H1 (cell line): ENCODE results near the gene TBC1D22A. TPM values are rescaled to one million over a fixed set of nuclear protein-coding genes. Genes with fewer than 3 reads are reported as not detected.

Source experiments
- CTCF ChIA-PET: fragments of 300-600 bp; sonication (Branson Sonifier 250); formaldehyde crosslinking; loops from one replicate; lab custom pipeline; 2021; ENCODE audit not compliant: partially characterized antibody; lab: Charles Lee
- POLR2A ChIA-PET: fragments of 300-600 bp; sonication (Branson Sonifier 250); formaldehyde crosslinking; loops from one replicate; lab custom pipeline; 2021; ENCODE audit warnings: inconsistent platforms; ENCODE audit not compliant: partially characterized antibody; lab: Charles Lee
- DNase-seq, 2 experiments: peaks; one replicate each; pipeline versions ENCODE4 v3.0.0 to v3.0.0-alpha.2; 2010 to 2022; ENCODE audit warnings: low spot score in 2 of 2, low read depth in 1 of 2, mixed read lengths in 1 of 2
- FAIRE-seq: peaks from 2 replicates; lab custom pipeline; 2011; peaks lifted over from hg19 to GRCh38; lab: Jason Lieb, UNC
- H2AFZ ChIP-seq: 2 replicates; pipeline ENCODE4 v1.8.1; 2012; ENCODE audit warnings: low read length, inconsistent platforms
- H2AK5ac ChIP-seq: 2 replicates; pipeline ENCODE4 v1.6.1; 2013; ENCODE audit warnings: low read depth, low read length
- H2BK120ac ChIP-seq: replicated peaks from 2 replicates; pipeline ENCODE3; 2013; ENCODE audit warnings: low read depth, low read length, inconsistent platforms
- H2BK12ac ChIP-seq: 2 replicates; pipeline ENCODE4 v1.6.1; 2013; ENCODE audit warnings: low read depth, low read length
- H2BK15ac ChIP-seq: 2 replicates; pipeline ENCODE4 v1.6.1; 2013; ENCODE audit warnings: low read length
- H2BK20ac ChIP-seq: 2 replicates; pipeline ENCODE4 v1.6.1; 2013; ENCODE audit warnings: low read length
- H2BK5ac ChIP-seq: 2 replicates; pipeline ENCODE4 v1.6.1; 2013; ENCODE audit warnings: low read depth, low read length
- H3K14ac ChIP-seq: 2 replicates; pipeline ENCODE4 v1.6.1; 2013; ENCODE audit warnings: inconsistent platforms; ENCODE audit not compliant: insufficient read length
- H3K18ac ChIP-seq: 2 replicates; pipeline ENCODE4 v1.6.1; 2013; ENCODE audit warnings: low read length; ENCODE audit errors: extremely low read depth
- H3K23ac ChIP-seq: 2 replicates; pipeline ENCODE4 v1.6.1; 2013; ENCODE audit warnings: inconsistent platforms; ENCODE audit not compliant: insufficient read length
- H3K23me2 ChIP-seq: 2 replicates; pipeline ENCODE4 v1.6.1; 2013; ENCODE audit warnings: low read depth, low read length
- H3K27ac ChIP-seq: 2 replicates; pipeline ENCODE4 v1.6.1; 2011; ENCODE audit warnings: low read depth, low read length, inconsistent platforms
- H3K27me3 ChIP-seq, 4 experiments: replicated peaks in 1 of 4; 1 replicate in 1 of 4; 2 replicates in 3 of 4; pipeline versions ENCODE4 v1.6.1 to v1.8.1; 2011 to 2013; ENCODE audit warnings: low read length in 3 of 4, mild to moderate bottlenecking in 3 of 4, inconsistent platforms in 2 of 4, mixed read lengths in 2 of 4, moderate library complexity in 1 of 4; ENCODE audit not compliant: control insufficient read depth in 3 of 4, insufficient read depth in 3 of 4; ENCODE audit errors: extremely low read depth in 1 of 4
- H3K36me3 ChIP-seq, 4 experiments: 2 replicates each; pipeline versions ENCODE4 v1.6.1 to v1.8.1; 2011 to 2013; ENCODE audit warnings: mild to moderate bottlenecking in 4 of 4, low read length in 3 of 4, moderate library complexity in 2 of 4, control low read depth in 1 of 4, inconsistent platforms in 1 of 4; ENCODE audit not compliant: insufficient read depth in 4 of 4, control insufficient read depth in 2 of 4
- H3K4ac ChIP-seq: replicated peaks from 2 replicates; pipeline ENCODE3; 2013; ENCODE audit warnings: low read length, low read depth, mixed read lengths, inconsistent platforms; ENCODE audit not compliant: insufficient read length
- H3K4me1 ChIP-seq, 4 experiments: replicated peaks in 1 of 4; 1 replicate in 1 of 4; 2 replicates in 3 of 4; pipeline versions ENCODE4 v1.6.1 to v1.8.1; 2011 to 2013; ENCODE audit warnings: low read length in 3 of 4, inconsistent platforms in 2 of 4, mixed read lengths in 1 of 4; ENCODE audit not compliant: insufficient read depth in 4 of 4, control insufficient read depth in 3 of 4
- H3K4me2 ChIP-seq, 2 experiments: 2 replicates each; pipeline versions ENCODE4 v1.6.1 to v1.8.1; 2011 to 2013; ENCODE audit warnings: low read depth in 2 of 2, low read length in 2 of 2, control low read depth in 1 of 2, inconsistent platforms in 1 of 2, mild to moderate bottlenecking in 1 of 2; ENCODE audit not compliant: insufficient read depth in 1 of 2
- H3K4me3 ChIP-seq, 4 experiments: fragments of 200-600, 300-600 bp in 1 of 4; sonication (generic), shearing (Covaris generic), sonication (Bioruptor Twin) in 1 of 4; 2 replicates each; pipeline versions ENCODE4 v1.5.1 to v1.8.1; 2011 to 2016; ENCODE audit warnings: low read length in 4 of 4, low read depth in 3 of 4, control low read depth in 2 of 4, inconsistent platforms in 2 of 4, mild to moderate bottlenecking in 2 of 4, mixed read lengths in 1 of 4, moderate library complexity in 1 of 4; ENCODE audit not compliant: insufficient read depth in 2 of 4; ENCODE audit errors: extremely low read depth in 1 of 4
- H3K56ac ChIP-seq: replicated peaks from 2 replicates; pipeline ENCODE3; 2013; ENCODE audit warnings: low read depth, mild to moderate bottlenecking, mixed read lengths, low read length, inconsistent platforms; ENCODE audit not compliant: insufficient read length
- H3K79me1 ChIP-seq: 2 replicates; pipeline ENCODE4 v1.6.1; 2013; ENCODE audit warnings: low read depth, low read length, control low read depth
- H3K79me2 ChIP-seq, 2 experiments: 2 replicates each; pipeline versions ENCODE4 v1.6.1 to v1.8.1; 2012 to 2013; ENCODE audit warnings: low read length in 2 of 2, mild to moderate bottlenecking in 2 of 2, inconsistent platforms in 1 of 2; ENCODE audit not compliant: insufficient read depth in 2 of 2, control insufficient read depth in 1 of 2
- H3K9ac ChIP-seq, 4 experiments: replicated peaks in 1 of 4; 1 replicate in 1 of 4; 2 replicates in 3 of 4; pipeline versions ENCODE4 v1.6.1 to v1.8.1; 2011 to 2013; ENCODE audit warnings: low read depth in 3 of 4, low read length in 3 of 4, control low read depth in 2 of 4, mild to moderate bottlenecking in 2 of 4, moderate library complexity in 2 of 4, inconsistent platforms in 1 of 4; ENCODE audit errors: extremely low read depth in 1 of 4
- H3K9me3 ChIP-seq, 2 experiments: 2 replicates each; pipeline versions ENCODE4 v1.6.1 to v1.8.1; 2012 to 2013; ENCODE audit warnings: mild to moderate bottlenecking in 2 of 2, moderate library complexity in 2 of 2, control low read depth in 1 of 2, inconsistent platforms in 1 of 2, low read depth in 1 of 2, low read length in 1 of 2, mixed read lengths in 1 of 2; ENCODE audit not compliant: insufficient read depth in 2 of 2
- H4K20me1 ChIP-seq, 2 experiments: replicated peaks in 1 of 2; 2 replicates each; pipeline versions ENCODE3 to v1.8.1; 2011 to 2013; ENCODE audit warnings: inconsistent platforms in 2 of 2, low read length in 2 of 2, mild to moderate bottlenecking in 1 of 2; ENCODE audit not compliant: insufficient read depth in 2 of 2, control insufficient read depth in 1 of 2
- H4K5ac ChIP-seq: 2 replicates; pipeline ENCODE4 v1.6.1; 2013; ENCODE audit warnings: low read length, low read depth, mixed read lengths, inconsistent platforms; ENCODE audit not compliant: insufficient read length
- H4K8ac ChIP-seq: 2 replicates; pipeline ENCODE4 v1.8.0; 2013; ENCODE audit warnings: mild to moderate bottlenecking, moderate library complexity, low read length, inconsistent platforms; ENCODE audit not compliant: insufficient read depth; ENCODE audit errors: extremely low read depth
- H4K91ac ChIP-seq: replicated peaks from 2 replicates; pipeline ENCODE3; 2013; ENCODE audit warnings: low read length, mixed read lengths, inconsistent platforms; ENCODE audit not compliant: insufficient read length
- EGR1 ChIP-seq: IDR thresholded peaks from 2 replicates; pipeline ENCODE4 v1.6.1; 2011; ENCODE audit warnings: low read depth, low read length, borderline replicate concordance
- KDM5A ChIP-seq: fragments of 200-600 bp; IDR thresholded peaks from 2 replicates; pipeline ENCODE4 v1.7.1; 2012; ENCODE audit warnings: mild to moderate bottlenecking, low read length, inconsistent platforms, mixed read lengths
- SAP30 ChIP-seq: fragments of 300-600 bp; sonication (generic); IDR thresholded peaks from 2 replicates; pipeline ENCODE4 v1.7.1; 2012; ENCODE audit warnings: low read length, moderate library complexity, mild to moderate bottlenecking, inconsistent platforms; ENCODE audit not compliant: insufficient read depth, insufficient replicate concordance
- WGBS, 2 experiments: shearing (Covaris generic) in 1 of 2; methylation state at CpG; one replicate each; pipeline versions ENCODE4 v1.1.6 to v1.1.7; 2013 to 2015; ENCODE audit warnings: low lambda C conversion rate in 2 of 2, mixed read lengths in 2 of 2, inconsistent platforms in 1 of 2, low coverage in 1 of 2, missing lambda C conversion rate in 1 of 2; ENCODE audit not compliant: insufficient replicate concordance in 2 of 2, insufficient coverage in 1 of 2, insufficient read length in 1 of 2; ENCODE audit errors: extremely low coverage in 1 of 2, missing lambda C conversion rate in 1 of 2; 5-methylcytosine and 5-hydroxymethylcytosine counted together
- polyA plus RNA-seq, 7 experiments: library from polyadenylated mRNA; depleted of rRNA in 3 of 7; stranded (reverse) in 5 of 7; unstranded in 2 of 7; fragments of >200 nt in 5 of 7; fragments of 200-250 nt in 2 of 7; gene quantifications; 1 replicate in 5 of 7; 2 replicates in 1 of 7; 4 replicates in 1 of 7; pipeline versions ENCODE4 v1.2.1 to v1.2.3, GENCODE V29; 2011 to 2013; ENCODE audit warnings: missing spikeins in 2 of 7, mixed read lengths in 2 of 7
- total RNA-seq: library from RNA; stranded (reverse); fragmentation: NEBNext Ultra II Directional; extraction: Animal tissue kit (Norgen Biotek cat#: 25700); gene quantifications from 2 replicates; pipeline ENCODE4 v1.2.1, GENCODE V29; 2021

Gene TBC1D22A
- total and polyA plus RNA-seq, 2 of the 8 experiments (the other 6 are each of a cell fraction or from before 2014, with no cell fraction given): 11.9 to 18.4 TPM

- no peak for DNase-seq
- H3K23ac ChIP-seq: no peak overlapping the region
- peaks cover 0 to 2% of the 10 kb centered on the region in 2 experiments for H4K20me1 ChIP-seq
- H3K27ac ChIP-seq: no peak overlapping the region
- H2BK15ac ChIP-seq: no peak overlapping the region
- no peak overlapping the region for H2AFZ ChIP-seq
- POLR2A ChIA-PET: no interaction called here
- no peaks in the 10 kb centered on the region; a peak in 1 of 8 replicates for H3K36me3 ChIP-seq
- H3K79me2 ChIP-seq: no peaks in the 10 kb centered on the region
- no peaks in the 10 kb centered on the region for H3K23me2 ChIP-seq
- H2BK20ac ChIP-seq: no peak overlapping the region
- H3K9ac ChIP-seq: no peak overlapping the region
- no peak overlapping the region for H4K5ac ChIP-seq
- CTCF ChIA-PET: interaction anchor here (0.9 to 1.4 kb wide), 3 partner anchors 8 to 233 kb away, joined by 3 to 4 read pairs (median 3); no protein-coding TSS in a partner anchor
- no peak overlapping the region for H2BK12ac ChIP-seq
- no peak overlapping the region for H3K18ac ChIP-seq
- peaks cover 3% of the 10 kb centered on the region; the same call in 1 of the 2 replicates for H3K79me1 ChIP-seq
- no peaks in the 10 kb centered on the region for H3K27me3 ChIP-seq
- no peak overlapping the region for H4K8ac ChIP-seq
- no peak overlapping the region for H3K4me3 ChIP-seq
- H2AK5ac ChIP-seq: no peak overlapping the region
- no peak for TF ChIP-seq EGR1
- no peak for TF ChIP-seq SAP30
- TF ChIP-seq KDM5A: no peak
- TF ChIP-seq, all 59 proteins: peak for 0
- H3K56ac ChIP-seq: no peak overlapping the region
- H3K14ac ChIP-seq: no peak overlapping the region
- no peaks in the 10 kb centered on the region for H3K4me1 ChIP-seq
- H3K4ac ChIP-seq: no peak overlapping the region
- no peak for FAIRE-seq
- no peak overlapping the region for H2BK120ac ChIP-seq
- H2BK5ac ChIP-seq: 0 out of 2 replicates have a peak overlapping the region, but pooled peaks have one; percentile 35
- H4K91ac ChIP-seq: no peak overlapping the region
- H3K9me3 ChIP-seq: no peaks in the 10 kb centered on the region
- WGBS, 2 experiments: 90% methylated on average over 16 of the region's 16 CpGs; no CpG with 5 or more reads in 1 of the 2 experiments
- no peak overlapping the region for H3K4me2 ChIP-seq
Observed at GRCh38 chr22:47057916-47058585, 295.6 kb downstream of the TBC1D22A start.
